Small intestine (tissue), 7 donors: ENCODE measurements around the gene ATP9A. TPM values are rescaled to one million over a fixed set of nuclear protein-coding genes. Genes with fewer than 3 reads are reported as not detected.

Experiments
- DNase-seq, 2 donors: peaks; one replicate each; pipeline versions ENCODE4 v3.0.0 to v3.0.0-alpha.2; 2013
- FAIRE-seq: peaks from 2 replicates; lab custom pipeline; 2012; peaks lifted over from hg19 to GRCh38; lab: Jason Lieb, UNC
- H3K27ac ChIP-seq, 3 donors: one replicate each; pipeline ENCODE4 v1.5.1; 2013; ENCODE audit warnings: low read length in 2 of 3, mild to moderate bottlenecking in 2 of 3, control low read depth in 1 of 3, inconsistent platforms in 1 of 3, low read depth in 1 of 3, moderate library complexity in 1 of 3
- H3K27me3 ChIP-seq, 3 donors: one replicate each; pipeline ENCODE4 v1.6.1; 2013; ENCODE audit warnings: low read length in 3 of 3, inconsistent platforms in 1 of 3; ENCODE audit not compliant: control insufficient read depth in 3 of 3, insufficient read depth in 3 of 3
- H3K36me3 ChIP-seq, 3 donors: one replicate each; pipeline ENCODE4 v1.6.1; 2013; ENCODE audit warnings: low read length in 3 of 3, inconsistent platforms in 1 of 3, low read depth in 1 of 3, mild to moderate bottlenecking in 1 of 3, moderate library complexity in 1 of 3; ENCODE audit not compliant: control insufficient read depth in 3 of 3, insufficient read depth in 2 of 3
- H3K4me1 ChIP-seq, 3 donors: one replicate each; pipeline ENCODE4 v1.6.1; 2013; ENCODE audit warnings: low read length in 2 of 3, inconsistent platforms in 1 of 3, low read depth in 1 of 3, mild to moderate bottlenecking in 1 of 3, moderate library complexity in 1 of 3; ENCODE audit not compliant: control insufficient read depth in 3 of 3, insufficient read depth in 2 of 3
- H3K4me3 ChIP-seq, 3 donors: one replicate each; pipeline ENCODE4 v1.5.1; 2013; ENCODE audit warnings: low read length in 3 of 3, control low read depth in 1 of 3, inconsistent platforms in 1 of 3, low read depth in 1 of 3, mild to moderate bottlenecking in 1 of 3, moderate library complexity in 1 of 3
- H3K9me3 ChIP-seq, 2 donors: one replicate each; pipeline ENCODE4 v1.6.1; 2013; ENCODE audit warnings: low read depth in 1 of 2, low read length in 1 of 2; ENCODE audit not compliant: control insufficient read depth in 2 of 2, insufficient read depth in 1 of 2
- WGBS, 3 donors: extraction: QIAGEN DNeasy Blood & Tissue Kit; methylation state at CpG; one replicate each; pipeline ENCODE4 v1.1.7; 2013; 5-methylcytosine and 5-hydroxymethylcytosine counted together
- polyA plus RNA-seq, 4 donors: library from polyadenylated mRNA; stranded (reverse) in 3 of 4; unstranded in 1 of 4; fragments of 200-250 nt in 3 of 4; fragments of 120-200 nt in 1 of 4; gene quantifications; one replicate each; pipeline versions ENCODE4 v1.2.1 to v1.2.3, GENCODE V29; 2013
- donor health status: healthy with polysubstance abuse.
- donor health status: control.
- donor health status: control.
- donor health status: Bipolar disorder and iron deficiency.
- donor health status: healthy.

Gene ATP9A
- polyA plus RNA-seq, 4 donors, result 4.1 to 49.0 (median 10.4) TPM

GRCh38 chr20:51600016-51600420 lies 168.2 kb downstream of the ATP9A start:
- Histone ChIP-seq H3K27me3 (no peaks in the 10 kb centered on the region), H3K4me1 (no peaks in the 10 kb centered on the region), H3K9me3 (no peaks in the 10 kb centered on the region), H3K36me3 (peaks cover 0 to 65% (median 2%) of the 10 kb centered on the region in 3 donors), H3K27ac (no peak overlapping the region), H3K4me3 (no peak overlapping the region)
- no peak for FAIRE-seq
- 70 to 83% (median 74%) methylated on average over 7 of the region's 7 CpGs for WGBS, 3 donors
- no peak for DNase-seq

DNA sequence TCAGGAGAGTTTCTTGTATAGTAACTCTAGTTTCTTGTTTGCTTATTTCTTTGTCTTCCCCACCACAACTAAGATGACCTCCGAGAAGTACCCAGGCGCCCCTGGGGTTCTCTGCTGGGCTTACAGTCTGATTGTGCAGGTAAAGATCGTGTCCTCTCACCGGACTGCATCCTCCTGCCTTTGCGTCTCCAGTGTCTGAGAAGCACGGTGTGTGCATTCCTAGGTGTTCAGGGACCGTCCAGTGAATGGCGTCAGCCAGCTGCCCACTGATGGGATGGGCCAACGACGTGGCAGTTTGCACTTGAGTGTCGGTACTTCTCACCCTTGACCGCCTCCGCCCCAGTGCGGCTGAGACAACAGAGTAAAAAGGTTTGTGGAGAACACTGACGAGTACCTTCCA lies 169.6 kb downstream of the ATP9A start:
- Histone ChIP-seq H3K9me3 (no peaks in the 10 kb centered on the region), H3K36me3 (peaks cover 0 to 52% (median 0%) of the 10 kb centered on the region in 3 donors), H3K4me3 (no peak overlapping the region), H3K4me1 (no peaks in the 10 kb centered on the region), H3K27me3 (no peaks in the 10 kb centered on the region), H3K27ac (no peak overlapping the region)
- DNase-seq, result no peak
- 92 to 95% (median 92%) methylated on average over 15 of the region's 15 CpGs for WGBS, 3 donors
- no peak for FAIRE-seq

DNA sequence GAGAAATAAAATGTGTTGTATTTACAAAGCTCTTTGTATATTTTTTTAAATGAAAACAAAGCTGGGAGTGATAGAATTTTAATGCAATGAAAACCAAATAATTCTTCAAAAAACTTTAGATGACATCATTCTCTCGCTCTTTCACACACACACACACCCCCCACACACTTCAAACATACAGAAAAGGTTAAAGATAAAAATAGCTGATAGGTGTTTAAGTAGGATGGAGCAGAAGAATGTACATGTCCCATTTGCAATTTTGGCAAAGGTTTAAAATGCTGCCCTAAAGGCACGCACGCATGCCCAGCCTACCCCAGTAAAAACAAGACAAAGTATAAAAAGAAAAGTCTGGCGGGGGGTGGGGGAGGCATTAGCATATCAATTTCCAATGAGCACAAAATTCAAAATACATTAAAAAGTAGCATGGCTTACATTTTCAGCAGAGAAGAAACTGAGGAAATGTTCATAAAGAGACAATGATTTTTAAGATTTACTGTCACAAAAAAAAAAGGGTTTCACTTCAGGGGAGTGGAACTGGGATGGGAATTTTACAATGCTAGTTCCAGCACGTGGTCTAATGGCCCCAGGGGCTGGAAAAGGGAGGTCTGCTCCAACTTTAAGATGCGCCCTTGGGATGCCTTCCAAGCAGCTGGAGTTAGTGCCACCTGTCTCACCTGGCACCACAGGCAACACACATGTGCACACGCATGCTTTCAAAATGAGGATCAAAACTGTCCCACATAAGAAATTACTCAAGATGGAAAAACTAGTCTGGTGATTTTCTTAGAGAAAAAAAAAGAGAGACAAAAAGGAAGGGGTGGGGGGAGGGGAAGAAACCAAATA lies 170.6 kb downstream of the ATP9A start:
- Histone ChIP-seq H3K4me1 (no peaks in the 10 kb centered on the region), H3K4me3 (no peak overlapping the region), H3K9me3 (no peaks in the 10 kb centered on the region), H3K36me3 (peaks cover 0 to 44% (median 0%) of the 10 kb centered on the region in 3 donors), H3K27ac (no peak overlapping the region), H3K27me3 (no peaks in the 10 kb centered on the region)
- FAIRE-seq, result no peak
- 68 to 80% (median 79%) methylated on average over 7 of the region's 7 CpGs for WGBS, 3 donors
- no peak for DNase-seq

DNA sequence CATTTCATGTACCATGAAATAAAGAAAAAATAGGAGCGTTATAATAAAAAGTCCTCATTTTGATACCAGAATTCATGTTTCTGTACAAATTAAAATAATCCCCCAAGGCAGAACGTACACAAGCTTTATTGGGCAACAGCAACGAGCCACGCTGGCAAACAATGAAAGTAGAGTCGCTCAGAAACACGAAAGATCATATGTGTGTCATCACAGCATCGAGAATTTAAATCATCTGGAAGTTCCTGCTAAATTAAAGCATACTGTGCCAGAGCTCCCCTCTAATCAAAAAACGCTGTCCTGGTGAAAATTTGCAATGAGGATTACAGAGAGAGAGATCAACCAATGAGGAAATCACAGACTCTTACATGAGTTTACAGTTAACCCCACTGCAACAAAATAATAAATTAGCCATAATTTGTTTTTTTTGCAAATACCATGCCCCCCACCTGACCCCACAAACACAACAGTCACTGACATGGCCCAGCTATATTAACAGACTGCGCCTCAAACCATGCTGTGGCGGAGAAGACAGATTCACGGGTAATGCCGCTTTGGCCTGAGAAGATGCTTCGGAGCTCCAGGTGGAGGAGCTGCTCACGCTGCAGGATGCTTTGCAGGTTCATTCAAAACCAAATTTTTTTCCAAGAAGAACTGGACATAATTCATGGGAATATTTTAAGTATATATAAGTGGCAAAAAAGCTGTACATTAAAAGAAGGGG lies 171.4 kb downstream of the ATP9A start:
- H3K27me3 ChIP-seq, result no peaks in the 10 kb centered on the region
- DNase-seq (no peak), FAIRE-seq (no peak)
- no peak overlapping the region for H3K4me3 ChIP-seq
- peaks cover 0 to 38% (median 0%) of the 10 kb centered on the region in 3 donors for H3K36me3 ChIP-seq
- H3K4me1 ChIP-seq, result no peaks in the 10 kb centered on the region
- H3K9me3 ChIP-seq, result no peaks in the 10 kb centered on the region
- no peak overlapping the region for H3K27ac ChIP-seq
- 89 to 90% (median 90%) methylated on average over 14 of the region's 14 CpGs for WGBS, 3 donors

- FAIRE-seq, result no peak
These were observed 172.4 kb downstream of the ATP9A start for GRCh38 chr20:51595744-51596143.

DNA sequence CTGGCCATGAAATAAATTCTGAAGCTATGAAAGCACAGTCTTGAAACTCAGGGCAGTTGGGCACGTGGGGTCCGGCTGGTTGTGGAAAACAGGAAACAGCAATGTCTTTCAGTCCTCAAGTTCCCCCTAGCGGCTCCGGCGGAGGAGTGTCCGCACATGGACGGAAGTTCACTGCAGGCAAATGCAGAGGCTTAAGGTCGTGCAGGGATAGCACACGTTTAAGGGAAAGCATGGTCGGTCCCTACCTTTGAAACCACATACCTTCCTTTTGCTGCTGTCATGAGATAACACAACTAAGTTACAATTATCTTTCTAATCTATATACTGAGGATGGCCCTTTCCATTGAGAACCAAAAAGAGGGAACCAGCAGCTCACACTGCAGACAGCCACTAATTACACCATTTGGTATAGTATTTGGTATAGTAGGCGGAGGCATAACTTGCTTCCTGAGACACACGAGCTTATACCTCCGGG lies 173.1 kb downstream of the ATP9A start:
- no peaks in the 10 kb centered on the region for H3K9me3 ChIP-seq
- peak overlapping the region in 1 of 3 donors; percentile 8 for H3K27ac ChIP-seq
- H3K4me1 ChIP-seq, result no peaks in the 10 kb centered on the region
- no peak for FAIRE-seq
- 8 to 9% (median 8%) methylated on average over 13 of the region's 13 CpGs for WGBS, 3 donors
- no peaks in the 10 kb centered on the region for H3K27me3 ChIP-seq
- peaks cover 0 to 25% (median 0%) of the 10 kb centered on the region in 3 donors for H3K36me3 ChIP-seq
- peak; percentile 84 to 91 for DNase-seq
- H3K4me3 ChIP-seq, result no peak overlapping the region

More at GRCh38 chr20:51595744-51596143, 172.4 kb downstream of the ATP9A start:
- no peak overlapping the region for H3K4me3 ChIP-seq
- no peak overlapping the region for H3K27ac ChIP-seq
- 66 to 79% (median 75%) methylated on average over 8 of the region's 8 CpGs for WGBS, 3 donors
- no peak for DNase-seq
- H3K4me1 ChIP-seq, result no peaks in the 10 kb centered on the region
- H3K36me3 ChIP-seq, result peaks cover 0 to 28% (median 0%) of the 10 kb centered on the region in 3 donors
- no peaks in the 10 kb centered on the region for H3K27me3 ChIP-seq
- no peaks in the 10 kb centered on the region for H3K9me3 ChIP-seq

DNA sequence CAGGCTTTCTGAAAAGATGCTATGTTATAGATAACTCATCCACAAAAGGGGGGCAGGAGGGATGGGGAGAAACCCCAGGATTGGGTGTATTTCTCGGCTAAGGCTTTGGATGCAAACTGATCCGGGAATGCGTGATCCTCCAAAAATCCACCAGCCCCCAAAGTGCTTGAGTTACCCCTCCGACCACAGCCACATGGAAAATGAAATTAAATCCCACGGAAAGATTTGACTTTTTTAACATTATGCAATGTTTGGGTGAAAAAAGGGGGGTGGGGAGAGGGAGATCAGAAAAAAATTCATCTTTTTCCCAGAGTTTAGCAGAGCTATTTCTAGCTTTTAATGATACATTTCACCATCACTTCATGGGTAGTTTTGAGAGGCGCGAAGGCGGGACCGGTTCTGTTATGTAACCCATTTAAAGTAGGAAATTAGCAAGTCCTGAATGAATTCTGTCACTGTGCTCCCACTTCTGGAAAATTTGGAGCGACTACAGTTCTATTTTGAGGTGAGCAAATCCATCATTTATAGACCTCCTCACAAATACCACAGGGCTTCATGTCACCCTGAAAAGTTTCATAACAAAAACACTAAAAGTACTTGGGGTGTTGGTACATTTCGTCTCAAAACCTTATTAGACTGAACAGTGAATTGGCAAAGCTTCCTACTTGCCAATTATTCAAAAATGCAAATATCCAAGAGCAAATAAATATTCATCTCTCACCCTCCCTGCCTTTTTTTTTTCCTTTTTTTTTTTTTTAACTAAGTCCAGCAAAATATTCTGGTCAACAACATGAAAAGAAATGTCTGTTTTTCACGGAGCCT lies 173.7 kb downstream of the ATP9A start:
- Histone ChIP-seq H3K27me3 (no peaks in the 10 kb centered on the region), H3K36me3 (peaks cover 0 to 18% (median 0%) of the 10 kb centered on the region in 3 donors), H3K27ac (no peak overlapping the region), H3K9me3 (no peaks in the 10 kb centered on the region), H3K4me3 (no peak overlapping the region), H3K4me1 (no peaks in the 10 kb centered on the region)
- WGBS, 3 donors, result 58 to 77% (median 71%) methylated on average over 12 of the region's 12 CpGs
- FAIRE-seq (no peak), DNase-seq (no peak)

- H3K4me1 ChIP-seq, result no peaks in the 10 kb centered on the region
- DNase-seq, result no peak
- H3K36me3 ChIP-seq, result peaks cover 0 to 13% (median 0%) of the 10 kb centered on the region in 3 donors
- no peak overlapping the region for H3K27ac ChIP-seq
- H3K9me3 ChIP-seq, result no peaks in the 10 kb centered on the region
- no peak overlapping the region for H3K4me3 ChIP-seq
- H3K27me3 ChIP-seq, result no peaks in the 10 kb centered on the region
- 94 to 95% (median 95%) methylated on average over 2 of the region's 2 CpGs for WGBS, 3 donors
- FAIRE-seq, result no peak
These were observed 174.6 kb downstream of the ATP9A start for GRCh38 chr20:51593584-51593983.
